H7 (cell line): ENCODE data around the gene SLC19A3. TPM values are rescaled to one million over a fixed set of nuclear protein-coding genes. Genes with fewer than 3 reads are reported as not detected.
"Not testable (repeated sequence)": the region's sequence is repeated elsewhere in the genome, so short reads cannot be mapped to it uniquely, and the experiment has no call there.

Source experiments
- DNase-seq: peaks from one replicate; pipeline ENCODE4 v3.0.0; 2012
- H3K27me3 ChIP-seq: 2 replicates; pipeline ENCODE4 v1.6.0; 2011; ENCODE audit warnings: mild to moderate bottlenecking, low read length; ENCODE audit not compliant: control insufficient read depth, insufficient read depth
- H3K36me3 ChIP-seq: replicated peaks from 2 replicates; pipeline ENCODE4 v1.5.1; 2011; ENCODE audit warnings: low read length; ENCODE audit not compliant: control insufficient read depth, insufficient read depth
- H3K4me3 ChIP-seq: 2 replicates; pipeline ENCODE4 v1.5.1; 2011; ENCODE audit warnings: low read depth, mild to moderate bottlenecking, control low read depth, low read length, moderate library complexity; ENCODE audit not compliant: insufficient read depth
- total RNA-seq: library from RNA; depleted of rRNA; stranded (reverse); fragments of >200 nt; shearing (Covaris generic); gene quantifications from 2 replicates; pipeline ENCODE4 v1.2.3, GENCODE V29; 2014; rRNA removed

Gene SLC19A3
- total RNA-seq, result 1.1 and 1.7 TPM in 2 replicates

DNA sequence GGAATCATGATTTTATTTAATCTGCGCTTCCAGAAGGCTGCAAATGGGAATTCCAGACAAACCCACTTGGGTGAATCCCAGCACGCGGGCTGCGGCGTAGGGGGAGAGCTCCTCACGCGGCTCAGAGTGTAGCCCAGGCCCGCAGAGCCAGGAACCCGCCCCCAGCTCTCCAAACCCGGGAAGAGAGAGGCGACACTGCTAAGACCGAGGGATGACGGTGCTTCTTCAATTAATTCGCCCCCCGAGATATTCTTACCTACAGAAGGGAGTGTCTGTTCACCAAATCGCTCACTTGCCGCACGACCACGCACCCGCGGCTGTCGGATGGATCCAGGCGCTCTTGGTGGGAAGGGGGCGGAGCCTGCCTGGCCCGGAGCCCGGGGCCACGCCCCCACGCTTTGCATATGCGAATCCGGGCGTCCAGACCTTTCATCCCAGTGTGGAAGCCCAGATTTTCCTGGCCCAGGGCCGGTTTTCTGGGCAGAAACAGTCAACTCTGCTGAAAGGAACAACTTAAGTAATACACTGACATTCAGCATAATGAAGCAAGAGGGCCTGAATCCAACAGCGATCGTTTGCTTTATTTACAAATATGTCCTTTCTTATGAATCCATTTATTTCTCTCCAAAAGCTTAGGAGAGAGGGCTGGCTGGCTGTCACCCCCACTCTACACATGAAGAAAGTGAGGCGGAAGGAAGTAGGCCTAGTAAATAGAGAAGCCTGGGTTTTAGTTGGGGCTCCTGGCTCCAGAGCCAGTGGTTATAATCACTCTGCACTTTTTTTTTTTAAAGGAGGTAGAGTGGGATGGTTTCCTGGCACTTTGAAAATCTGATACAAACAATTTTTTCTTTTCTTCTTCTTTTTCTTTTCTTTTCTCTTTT, at the start of gene SLC19A3:
Gene SLC19A3, minus strand, starts transcription at position 342 of the 881 bp plus-strand sequence. CDS start 15,710 bp downstream, outside the sequence.
- peak; percentile 94 for DNase-seq
- peaks cover 4% of the 10 kb centered on the region; the same call in 1 of the 2 replicates for H3K27me3 ChIP-seq
- H3K4me3 ChIP-seq, result peak within 1 kb of the TSS; percentile 57
- H3K36me3 ChIP-seq, result no peaks in the 10 kb centered on the region

DNA sequence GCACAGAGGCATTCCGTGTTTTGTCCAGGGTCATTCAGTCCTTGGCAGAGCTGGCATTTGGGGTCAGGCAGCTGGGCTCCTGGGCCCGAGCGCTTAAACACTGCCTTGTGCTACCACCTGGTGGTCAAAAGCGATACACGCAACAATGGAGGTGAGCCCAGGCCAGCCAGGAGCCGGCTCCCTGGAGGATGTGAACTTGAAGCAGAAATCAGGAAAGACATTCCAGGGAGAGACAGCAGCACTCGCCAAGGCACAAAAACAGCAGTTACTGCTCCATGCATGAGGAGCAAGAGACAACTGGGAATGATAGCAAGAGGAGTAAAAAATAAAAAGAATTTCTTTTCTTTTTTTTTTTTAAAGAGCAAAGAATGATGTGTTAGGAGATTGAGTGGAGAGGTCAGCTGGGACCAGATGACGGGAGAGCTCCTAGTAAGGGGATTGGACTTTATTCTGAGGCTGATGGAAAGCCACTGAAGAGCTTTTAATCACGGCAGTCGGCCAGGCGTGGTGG, 48.6 kb upstream of the SLC19A3 start:
- no peak overlapping the region for H3K4me3 ChIP-seq
- peak; percentile 84 for DNase-seq
- no peaks in the 10 kb centered on the region for H3K36me3 ChIP-seq
- no peaks in the 10 kb centered on the region for H3K27me3 ChIP-seq

DNA sequence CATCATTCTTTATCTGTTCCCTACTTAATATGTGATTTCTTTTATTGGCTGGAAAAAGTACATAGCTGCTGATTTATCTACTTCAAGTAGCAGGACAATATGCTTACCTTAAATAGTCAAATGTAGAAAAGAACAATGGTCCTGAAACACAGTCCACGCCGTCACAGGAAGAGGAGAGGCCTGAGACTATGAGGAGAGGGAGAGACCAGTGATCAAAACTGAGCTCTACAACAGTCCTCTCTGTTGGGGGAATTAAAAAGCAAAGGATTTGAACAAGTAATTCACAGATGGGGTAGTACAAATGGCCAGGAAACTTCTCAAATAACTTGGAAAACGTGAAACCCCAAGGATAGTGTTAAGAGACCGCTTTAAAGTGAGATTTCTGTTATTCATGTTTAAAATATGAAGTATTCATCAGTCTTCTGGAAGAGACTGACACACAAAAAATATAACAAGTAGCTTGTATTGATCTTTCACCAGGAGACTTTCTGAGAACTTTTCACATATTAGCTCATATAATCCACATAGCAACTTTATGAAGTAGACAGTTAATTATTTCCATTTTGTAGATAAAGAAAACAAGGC, 48.1 kb upstream of the SLC19A3 start:
- no peak overlapping the region for H3K4me3 ChIP-seq
- no peaks in the 10 kb centered on the region for H3K27me3 ChIP-seq
- DNase-seq, result no peak
- no peaks in the 10 kb centered on the region for H3K36me3 ChIP-seq

DNA sequence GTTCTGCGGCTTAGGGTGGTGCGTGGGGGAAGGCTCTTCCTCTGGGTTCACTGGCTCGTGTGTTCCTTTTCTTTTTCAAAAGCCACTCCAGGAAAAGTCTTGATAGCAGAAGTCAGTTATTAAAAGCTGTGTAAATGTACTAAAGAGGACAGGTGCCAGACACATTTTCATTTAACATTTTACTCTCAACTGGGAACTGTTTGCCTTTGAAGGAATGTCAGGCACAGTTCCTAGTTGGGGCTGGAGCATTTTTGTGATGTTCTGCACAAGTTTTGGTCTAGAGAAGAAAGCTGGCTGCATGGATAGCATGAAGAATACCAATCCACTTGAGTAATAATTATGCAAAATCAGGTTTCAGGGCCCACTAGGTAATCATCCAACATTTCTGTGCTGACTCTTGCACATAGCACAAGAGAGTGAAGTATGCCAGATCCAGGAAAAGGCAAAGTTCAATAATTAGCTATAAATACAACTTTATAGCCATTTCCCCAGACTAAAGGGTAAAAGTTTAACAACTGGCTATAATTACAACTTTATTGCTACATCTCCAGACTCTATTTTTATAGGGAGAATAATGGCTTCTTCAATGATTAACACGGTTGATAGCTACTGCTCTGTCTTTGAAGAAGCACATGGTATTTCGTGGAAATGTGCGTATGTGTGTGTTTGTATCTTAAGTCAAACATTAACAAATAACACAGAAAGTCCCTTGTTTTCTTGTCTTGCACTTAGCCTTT, 44.1 kb upstream of the SLC19A3 start:
- Histone ChIP-seq H3K4me3 (no peak overlapping the region), H3K27me3 (no peaks in the 10 kb centered on the region), H3K36me3 (no peaks in the 10 kb centered on the region)
- DNase-seq, result no peak

DNA sequence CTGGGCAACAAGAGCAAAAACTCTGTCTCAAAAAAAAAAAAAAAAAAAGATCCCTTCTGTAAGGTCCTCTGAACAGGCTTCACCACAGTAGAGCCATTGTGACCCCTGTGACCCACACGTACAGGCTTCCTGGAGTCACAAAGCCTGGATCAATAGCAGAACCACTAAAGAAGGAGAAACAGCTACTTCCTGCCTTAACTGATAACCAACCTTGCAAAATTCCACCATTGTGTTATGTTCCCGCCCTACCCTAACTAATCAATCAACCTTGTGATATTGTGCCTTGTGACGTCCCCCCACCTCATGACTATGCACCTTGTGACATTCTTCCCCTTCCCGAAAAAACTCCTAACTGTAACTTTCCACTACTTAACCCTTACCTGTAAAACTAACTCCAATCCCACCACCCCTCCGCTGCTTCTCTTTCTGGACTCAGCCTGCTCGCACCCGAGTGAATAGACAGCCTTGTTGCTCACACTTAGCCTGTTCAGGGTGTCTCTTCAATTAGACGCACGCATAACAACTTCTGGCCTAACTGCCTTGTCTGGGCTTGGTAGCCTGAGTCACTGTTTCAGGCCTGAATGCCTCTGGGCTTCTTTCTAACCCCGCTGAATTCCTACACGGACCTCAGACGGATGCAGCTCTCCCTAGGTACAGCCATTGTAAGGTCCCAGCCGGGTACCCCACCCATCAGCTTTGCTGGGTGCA, 41.7 kb upstream of the SLC19A3 start:
- DNase-seq, result no peak
- no peak overlapping the region for H3K4me3 ChIP-seq

DNA sequence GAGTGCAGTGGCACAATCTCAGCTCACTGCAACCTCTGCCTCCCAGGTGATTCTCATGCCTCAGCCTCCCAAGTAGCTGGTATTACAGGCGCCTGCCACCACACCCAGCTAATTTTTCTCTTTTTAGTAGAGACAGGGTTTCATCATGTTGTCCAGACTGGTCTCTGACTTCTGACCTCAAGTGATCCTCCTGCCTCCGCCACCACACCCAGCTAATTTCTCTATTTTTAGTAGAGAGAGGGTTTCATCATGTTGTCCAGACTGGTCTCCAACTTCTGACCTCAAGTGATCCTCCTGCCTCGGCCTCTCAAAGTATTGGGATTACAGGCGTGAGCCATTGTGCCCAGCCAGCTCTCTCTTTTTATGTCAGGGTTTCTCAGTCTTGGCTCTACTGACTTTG, 38.4 kb upstream of the SLC19A3 start:
- H3K4me3 ChIP-seq, H3K36me3 ChIP-seq, H3K27me3 ChIP-seq, DNase-seq: not testable (repeated sequence)

More for the DNA sequence above, 41.7 kb upstream of the SLC19A3 start:
- no peaks in the 10 kb centered on the region for H3K27me3 ChIP-seq
- H3K36me3 ChIP-seq, result no peaks in the 10 kb centered on the region

DNA sequence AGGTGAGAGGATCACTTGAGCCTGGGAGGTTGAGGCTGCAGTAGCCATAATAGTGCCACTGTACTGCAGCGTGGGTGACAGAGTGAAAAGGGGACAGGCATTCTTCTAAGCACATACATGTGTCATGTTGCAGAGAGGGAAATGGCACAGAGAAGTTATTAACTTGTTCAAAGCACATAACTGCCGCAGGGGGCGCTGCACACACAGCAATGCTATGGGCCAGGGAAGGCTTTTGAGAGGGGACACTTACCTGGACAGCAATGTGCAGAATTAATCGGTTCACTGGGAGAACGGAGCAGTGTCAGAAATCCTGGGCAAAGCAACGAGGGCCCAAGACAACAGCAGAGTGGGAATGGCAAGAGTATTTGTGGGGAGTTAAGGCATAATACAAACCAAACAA, 30.3 kb upstream of the SLC19A3 start:
- no peaks in the 10 kb centered on the region for H3K27me3 ChIP-seq
- no peaks in the 10 kb centered on the region for H3K36me3 ChIP-seq
- peak; percentile 76 for DNase-seq
- H3K4me3 ChIP-seq, result no peak overlapping the region

DNA sequence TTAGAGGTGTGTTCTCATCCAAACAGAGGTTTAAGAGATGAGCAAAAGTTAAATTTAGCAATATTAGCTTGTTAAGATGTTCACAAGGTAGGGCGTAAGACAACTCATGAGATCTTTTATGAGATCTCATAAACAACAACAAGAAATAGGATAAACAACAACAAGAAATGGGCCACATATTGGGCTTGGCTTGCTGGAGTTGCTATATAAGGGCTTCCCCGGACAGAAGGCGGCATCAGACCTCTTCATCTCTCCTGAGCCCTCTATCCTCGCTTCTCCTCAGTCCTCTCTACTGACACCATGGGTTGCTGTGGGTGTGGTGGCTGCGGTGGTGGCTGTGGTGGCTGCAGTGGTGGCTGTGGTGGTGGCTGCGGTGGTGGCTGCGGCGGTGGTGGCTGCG, 27.8 kb upstream of the SLC19A3 start, which contains the start of gene SCYGR8:
Gene SCYGR8, plus strand, starts transcription at position 301 of the 400 bp plus-strand sequence. Its CDS starts 0 bp downstream, at position 301.
- DNase-seq, result no peak
- Histone ChIP-seq H3K36me3 (no peaks in the 10 kb centered on the region), H3K4me3 (no peak within 1 kb of the TSS), H3K27me3 (no peaks in the 10 kb centered on the region)

DNA sequence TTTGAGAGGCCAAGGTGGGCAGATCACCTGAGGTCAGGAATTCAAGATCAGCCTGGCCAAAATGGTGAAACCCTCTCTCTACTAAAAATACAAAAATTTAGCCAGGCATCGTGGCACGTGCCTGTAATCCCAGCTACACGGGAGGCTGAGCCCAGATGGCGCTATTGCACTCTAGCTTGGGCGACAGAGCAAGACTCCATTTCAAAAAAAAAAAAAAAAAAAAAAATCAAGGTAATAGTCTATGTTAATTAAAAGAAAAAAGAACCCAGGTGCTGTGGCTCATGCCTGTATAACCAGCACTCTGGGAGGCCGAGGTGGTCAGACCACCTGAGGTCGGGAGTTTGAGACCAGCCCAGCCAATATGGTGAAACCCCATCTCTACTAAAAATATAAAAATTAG, 22.9 kb upstream of the SLC19A3 start:
- not testable (repeated sequence) for H3K36me3 ChIP-seq, H3K4me3 ChIP-seq, H3K27me3 ChIP-seq, DNase-seq

DNA sequence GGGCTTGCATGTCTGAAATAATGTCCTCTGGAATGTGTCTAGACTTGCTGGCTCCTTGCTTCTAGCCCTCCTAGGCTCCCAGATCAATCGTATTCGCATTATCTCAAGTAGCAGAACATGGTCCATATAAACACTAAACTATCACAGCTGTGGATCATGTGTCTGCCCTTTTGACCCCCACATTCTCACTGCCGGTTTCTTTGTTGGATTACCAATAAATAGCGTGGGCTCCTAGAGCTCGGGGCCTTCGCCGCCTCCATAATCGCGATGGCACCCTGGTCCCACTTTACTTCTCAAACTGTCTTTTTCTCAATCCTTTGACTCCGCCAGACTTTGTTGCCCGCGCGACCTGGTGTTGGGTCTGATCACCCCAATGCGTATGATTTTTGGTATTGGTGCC, 21.5 kb upstream of the SLC19A3 start:
- no peaks in the 10 kb centered on the region for H3K27me3 ChIP-seq
- no peak for DNase-seq
- H3K36me3 ChIP-seq, result no peaks in the 10 kb centered on the region
- no peak overlapping the region for H3K4me3 ChIP-seq

DNA sequence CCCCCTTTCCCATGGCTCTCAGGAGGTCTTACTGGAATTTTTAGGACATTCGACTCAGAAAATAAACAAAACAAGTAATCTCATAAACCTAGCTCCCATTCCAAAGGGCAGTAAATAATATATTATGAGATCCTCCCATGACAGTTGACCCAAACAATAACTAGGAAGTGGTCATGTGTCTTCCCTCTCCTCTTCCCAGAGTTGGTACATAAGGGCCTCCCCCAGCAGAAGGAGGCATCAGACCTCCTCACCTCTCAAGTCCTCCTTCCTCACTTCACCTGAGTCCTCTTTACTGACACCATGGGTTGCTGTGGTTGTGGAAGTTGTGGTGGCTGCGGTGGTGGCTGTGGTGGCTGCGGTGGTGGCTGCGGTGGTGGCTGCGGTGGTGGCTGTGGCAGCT, 10.2 kb upstream of the SLC19A3 start, which contains the start of gene SCYGR7:
Gene SCYGR7, plus strand, starts transcription at position 301 of the 400 bp plus-strand sequence. Its CDS starts 0 bp downstream, at position 301.
- no peak within 1 kb of the TSS for H3K4me3 ChIP-seq
- H3K27me3 ChIP-seq, result no peaks in the 10 kb centered on the region
- H3K36me3 ChIP-seq, result no peaks in the 10 kb centered on the region
- DNase-seq, result no peak

DNA sequence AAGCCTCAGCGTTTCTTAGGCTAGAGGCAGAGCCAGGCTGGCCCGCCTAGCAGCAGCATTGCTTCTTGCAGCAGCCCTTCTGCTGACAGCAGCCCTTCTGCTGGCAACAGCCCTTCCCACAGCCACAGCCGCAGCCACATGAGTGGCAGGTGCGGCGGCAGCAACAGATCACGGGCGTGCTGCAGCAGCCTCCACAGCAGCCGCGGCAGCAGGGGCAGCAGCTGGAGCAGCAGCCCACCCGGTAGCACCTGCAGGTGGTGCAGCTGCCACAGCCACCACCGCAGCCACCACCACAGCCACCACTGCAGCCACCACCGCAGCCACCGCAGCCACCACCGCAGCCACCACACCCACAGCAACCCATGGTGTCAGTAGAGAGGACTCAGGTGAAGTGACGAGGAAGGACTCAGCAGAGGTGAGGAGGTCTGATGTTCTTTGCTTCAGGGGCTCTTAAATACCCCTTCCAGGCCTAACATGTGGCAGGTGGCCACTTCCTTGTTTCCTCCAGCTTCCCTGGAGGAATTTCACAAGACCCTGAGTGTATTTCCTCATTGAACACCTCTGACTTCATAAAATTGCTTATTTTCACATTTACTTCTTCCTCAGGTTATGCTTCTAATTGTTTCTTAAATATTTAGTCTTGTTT, 6.7 kb upstream of the SLC19A3 start, which contains the start of gene SCYGR6:
Gene SCYGR6, minus strand, starts transcription at position 364 of the 646 bp plus-strand sequence. Its CDS starts 0 bp downstream, at position 364.
- Histone ChIP-seq H3K27me3 (no peaks in the 10 kb centered on the region), H3K4me3 (no peak within 1 kb of the TSS), H3K36me3 (no peaks in the 10 kb centered on the region)
- no peak for DNase-seq

DNA sequence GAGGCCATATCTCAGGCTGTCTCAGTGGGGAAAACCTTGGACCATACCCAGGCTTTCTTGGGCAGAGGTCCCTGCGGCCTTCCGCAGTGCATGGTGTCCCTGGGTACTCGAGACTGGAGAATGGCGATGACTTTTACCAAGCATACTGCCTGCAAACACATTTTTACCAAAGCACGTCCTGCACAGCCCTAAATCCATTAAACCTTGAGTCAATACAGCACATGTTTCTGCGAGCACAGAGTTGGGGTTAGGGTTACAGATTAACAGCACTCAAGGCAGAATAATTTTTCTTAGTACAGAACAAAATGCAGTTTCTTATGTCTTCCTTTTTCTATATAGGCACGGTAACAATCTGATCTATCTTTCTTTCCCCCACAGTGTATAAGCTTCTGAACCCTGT, 5.0 kb upstream of the SLC19A3 start:
- H3K27me3 ChIP-seq, DNase-seq, H3K36me3 ChIP-seq, H3K4me3 ChIP-seq: not testable (repeated sequence)
